Ovary (tissue), 9 donors: ENCODE results near the gene RAB34. TPM values are rescaled to one million over a fixed set of nuclear protein-coding genes. Genes with fewer than 3 reads are reported as not detected.

Experiments
- DNase-seq, 5 donors: peaks; one replicate each; pipeline ENCODE4 v3.0.0-alpha.2; 2019 to 2020
- H3K27ac ChIP-seq, 2 donors: fragments of 200-600 bp; one replicate each; pipeline versions ENCODE4 v1.5.1 to v1.8.0; 2019 to 2022
- H3K27me3 ChIP-seq: fragments of 200-600 bp; one replicate; pipeline ENCODE4 v1.8.0; 2022
- H3K36me3 ChIP-seq: fragments of 200-600 bp; sonication (generic); one replicate; pipeline ENCODE4 v1.5.1; 2019
- H3K4me1 ChIP-seq: one replicate; pipeline ENCODE4 v1.8.1; 2013; ENCODE audit warnings: mild to moderate bottlenecking, moderate library complexity; ENCODE audit not compliant: insufficient read depth
- H3K4me3 ChIP-seq: fragments of 200-600 bp; sonication (generic); one replicate; pipeline ENCODE4 v1.5.1; 2017
- H3K9me3 ChIP-seq, 2 donors: fragments of 200-600 bp in 1 of 2; sonication (generic) in 1 of 2; one replicate each; pipeline versions ENCODE4 v1.5.1 to v1.8.1; 2013 to 2019; ENCODE audit warnings: mild to moderate bottlenecking in 1 of 2, moderate library complexity in 1 of 2
- EP300 ChIP-seq: sonication (generic); formaldehyde crosslinking; IDR thresholded peaks from one replicate; pipeline ENCODE4 v1.6.1; 2017; ENCODE audit warnings: antibody characterized with exemption
- POLR2A ChIP-seq: fragments of 450-650 bp; IDR thresholded peaks from one replicate; pipeline ENCODE4 v1.6.1; 2017; ENCODE audit warnings: antibody characterized with exemption, mild to moderate bottlenecking, moderate library complexity
- WGBS, 3 donors: extraction: QIAGEN DNeasy Blood & Tissue Kit in 1 of 3; methylation state at CpG; one replicate each; pipeline versions ENCODE4 v1.1.5 to v1.1.7; 2013 to 2017; 5-methylcytosine and 5-hydroxymethylcytosine counted together
- intact Hi-C, 4 donors: fragments of 100-400 bp; cut with DNase I; formaldehyde crosslinking; loops; one replicate each; pipeline versions ENCODE4 v1.11.0 to v1.15.1; 2022 to 2023
- polyA plus RNA-seq, 2 donors: library from polyadenylated mRNA; stranded (reverse); fragments of 200-250 nt in 1 of 2; fragments of 350-450 nt in 1 of 2; fragmentation: Illumina TruSeq in 1 of 2; extraction: RNeasy Lipid Tissue Mini Kit (QIAGEN cat#74804) in 1 of 2; gene quantifications; one replicate each; pipeline ENCODE4 v1.2.3, GENCODE V29; 2013 to 2014
- total RNA-seq, 7 donors: library from RNA; depleted of rRNA in 2 of 7; stranded (reverse); fragments of >200 nt in 2 of 7; fragmentation: NEBNext Ultra II Directional in 3 of 7; extraction: Animal tissue kit (Norgen Biotek cat#: 25700) in 3 of 7; gene quantifications; one replicate each; pipeline versions ENCODE4 v1.1.0 to v1.2.4, GENCODE V29; 2016 to 2023
- TF ChIP-seq, protein P1 (sequence below), 3 donors: fragments of 450-650 bp in 2 of 3; fragments of 200-600 bp in 1 of 3; IDR thresholded peaks; one replicate each; pipeline versions ENCODE4 v1.5.1 to v1.8.0; 2016 to 2022; ENCODE audit warnings: antibody characterized with exemption in 3 of 3, mild to moderate bottlenecking in 1 of 3
- donor health status: DM: no; HTN: no; CAD: no; lungs with moderate emphysema.
- donor health status: DM: no; HTN: no; CAD: no.
- donor health status: Bipolar disorder and iron deficiency.
- donor health status: DM: yes; HTN: yes; CAD: no.
- donor health status: DM: no; HTN: no; CAD: no.
- donor health status: DM: yes; HTN: yes; CAD: no.

Gene RAB34
- total and polyA plus RNA-seq, 9 donors = 149 to 222 (median 196) TPM

DNA sequence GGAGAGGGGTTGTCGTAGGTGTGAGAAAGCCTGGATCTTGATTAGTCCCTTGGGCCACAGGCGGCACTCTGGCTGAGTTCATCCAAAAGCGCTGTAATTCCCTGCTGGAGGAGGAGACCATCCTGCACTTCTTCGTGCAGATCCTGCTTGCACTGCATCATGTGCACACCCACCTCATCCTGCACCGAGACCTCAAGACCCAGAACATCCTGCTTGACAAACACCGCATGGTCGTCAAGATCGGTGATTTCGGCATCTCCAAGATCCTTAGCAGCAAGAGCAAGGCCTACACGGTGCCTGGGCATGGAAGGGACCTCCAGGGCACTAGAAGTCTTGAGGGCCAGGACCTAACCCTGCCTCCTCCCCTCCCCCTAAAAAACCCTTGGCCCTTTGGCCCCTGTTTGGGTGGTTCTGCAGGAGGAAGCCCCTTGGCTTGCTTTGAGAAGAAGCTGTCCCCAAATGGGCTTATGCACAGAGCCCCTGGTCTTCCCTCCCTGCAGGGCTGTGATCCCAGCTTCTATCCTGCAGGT, 17.1 kb upstream of the RAB34 start:
- 86 to 95% (median 90%) methylated on average over 10 of the region's 10 CpGs for WGBS, 3 donors
- no peak for TF ChIP-seq EP300
- TF ChIP-seq, protein P1, sequence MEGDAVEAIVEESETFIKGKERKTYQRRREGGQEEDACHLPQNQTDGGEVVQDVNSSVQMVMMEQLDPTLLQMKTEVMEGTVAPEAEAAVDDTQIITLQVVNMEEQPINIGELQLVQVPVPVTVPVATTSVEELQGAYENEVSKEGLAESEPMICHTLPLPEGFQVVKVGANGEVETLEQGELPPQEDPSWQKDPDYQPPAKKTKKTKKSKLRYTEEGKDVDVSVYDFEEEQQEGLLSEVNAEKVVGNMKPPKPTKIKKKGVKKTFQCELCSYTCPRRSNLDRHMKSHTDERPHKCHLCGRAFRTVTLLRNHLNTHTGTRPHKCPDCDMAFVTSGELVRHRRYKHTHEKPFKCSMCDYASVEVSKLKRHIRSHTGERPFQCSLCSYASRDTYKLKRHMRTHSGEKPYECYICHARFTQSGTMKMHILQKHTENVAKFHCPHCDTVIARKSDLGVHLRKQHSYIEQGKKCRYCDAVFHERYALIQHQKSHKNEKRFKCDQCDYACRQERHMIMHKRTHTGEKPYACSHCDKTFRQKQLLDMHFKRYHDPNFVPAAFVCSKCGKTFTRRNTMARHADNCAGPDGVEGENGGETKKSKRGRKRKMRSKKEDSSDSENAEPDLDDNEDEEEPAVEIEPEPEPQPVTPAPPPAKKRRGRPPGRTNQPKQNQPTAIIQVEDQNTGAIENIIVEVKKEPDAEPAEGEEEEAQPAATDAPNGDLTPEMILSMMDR (IDR thresholded peaks at IDR 0.05) = no peak
- no peak for TF ChIP-seq POLR2A
- Histone ChIP-seq H3K36me3 (no peaks in the 10 kb centered on the region), H3K4me1 (no peaks in the 10 kb centered on the region), H3K4me3 (no peak overlapping the region), H3K27ac (no peak overlapping the region), H3K9me3 (no peaks in the 10 kb centered on the region), H3K27me3 (no peaks in the 10 kb centered on the region)
- no peak for DNase-seq
- intact Hi-C loops = no loop called here

DNA sequence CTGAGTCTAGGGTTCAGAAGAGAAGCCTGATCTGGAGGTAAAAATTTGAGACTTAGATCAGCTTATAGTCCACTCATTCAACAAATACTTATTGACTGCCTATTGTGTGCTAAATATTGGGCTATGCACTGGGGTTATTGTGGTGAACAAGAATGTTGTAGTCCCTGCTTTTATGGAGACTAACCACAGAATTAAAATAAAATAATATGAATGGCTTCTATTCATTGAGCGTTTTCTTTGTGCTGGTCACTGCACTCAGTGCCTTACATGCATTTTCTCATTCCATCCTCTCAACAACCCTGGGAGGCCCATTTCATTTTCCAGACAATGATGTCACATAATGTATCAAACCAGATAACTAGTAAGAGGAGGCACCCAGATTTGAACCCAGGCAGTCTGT, 15.7 kb upstream of the RAB34 start:
- no peak overlapping the region for H3K4me3 ChIP-seq
- H3K27ac ChIP-seq = no peak overlapping the region
- intact Hi-C loops = loop anchor here in 1 of 4 donors (1.0 kb wide), 1 partner anchor 28 kb away; no protein-coding TSS in a partner anchor
- H3K4me1 ChIP-seq = no peaks in the 10 kb centered on the region
- no peak for TF ChIP-seq POLR2A
- no peak for TF ChIP-seq EP300
- TF ChIP-seq, protein P1 (IDR thresholded peaks at IDR 0.05) = no peak
- H3K9me3 ChIP-seq = no peaks in the 10 kb centered on the region
- no peaks in the 10 kb centered on the region for H3K27me3 ChIP-seq
- DNase-seq = no peak
- H3K36me3 ChIP-seq = no peaks in the 10 kb centered on the region
- 82 to 95% (median 95%) methylated on average over 1 of the region's 1 CpG for WGBS, 3 donors

DNA sequence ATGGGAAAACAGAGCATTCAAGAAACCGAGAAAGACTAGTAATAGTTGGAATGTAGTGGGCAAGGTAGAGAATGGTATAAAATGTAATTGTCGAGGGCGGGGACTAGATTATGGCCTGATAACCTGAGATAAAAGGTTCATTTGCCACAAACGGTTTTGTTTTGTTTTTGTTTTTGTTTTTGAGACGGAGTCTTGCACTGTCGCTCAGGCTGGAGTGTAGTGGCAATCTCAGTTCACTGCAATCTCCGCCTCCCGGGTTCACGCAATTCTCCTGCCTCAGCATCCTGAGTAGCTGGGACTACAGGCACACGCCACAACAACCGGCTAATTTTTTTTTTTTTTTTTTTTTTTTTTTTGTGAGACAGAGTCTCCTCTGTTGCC, 12.3 kb upstream of the RAB34 start:
- TF ChIP-seq, protein P1 (IDR thresholded peaks at IDR 0.05) = no peak
- TF ChIP-seq EP300 (no peak), POLR2A (no peak)
- Histone ChIP-seq H3K36me3 (no peaks in the 10 kb centered on the region), H3K27ac (no peak overlapping the region), H3K4me3 (no peak overlapping the region), H3K9me3 (no peaks in the 10 kb centered on the region), H3K4me1 (peaks cover 5% of the 10 kb centered on the region), H3K27me3 (no peaks in the 10 kb centered on the region)
- WGBS, 3 donors = 82 to 85% (median 84%) methylated on average over 11 of the region's 11 CpGs
- intact Hi-C loops = loop anchor here in 2 of 4 donors (2.0 to 10.0 kb wide), 2 partner anchors 15 to 165 kb away; partner anchors contain the start of genes TRAF4 (in 2 of the 2) and FLOT2 (in 1 of the 2)
- no peak for DNase-seq

DNA sequence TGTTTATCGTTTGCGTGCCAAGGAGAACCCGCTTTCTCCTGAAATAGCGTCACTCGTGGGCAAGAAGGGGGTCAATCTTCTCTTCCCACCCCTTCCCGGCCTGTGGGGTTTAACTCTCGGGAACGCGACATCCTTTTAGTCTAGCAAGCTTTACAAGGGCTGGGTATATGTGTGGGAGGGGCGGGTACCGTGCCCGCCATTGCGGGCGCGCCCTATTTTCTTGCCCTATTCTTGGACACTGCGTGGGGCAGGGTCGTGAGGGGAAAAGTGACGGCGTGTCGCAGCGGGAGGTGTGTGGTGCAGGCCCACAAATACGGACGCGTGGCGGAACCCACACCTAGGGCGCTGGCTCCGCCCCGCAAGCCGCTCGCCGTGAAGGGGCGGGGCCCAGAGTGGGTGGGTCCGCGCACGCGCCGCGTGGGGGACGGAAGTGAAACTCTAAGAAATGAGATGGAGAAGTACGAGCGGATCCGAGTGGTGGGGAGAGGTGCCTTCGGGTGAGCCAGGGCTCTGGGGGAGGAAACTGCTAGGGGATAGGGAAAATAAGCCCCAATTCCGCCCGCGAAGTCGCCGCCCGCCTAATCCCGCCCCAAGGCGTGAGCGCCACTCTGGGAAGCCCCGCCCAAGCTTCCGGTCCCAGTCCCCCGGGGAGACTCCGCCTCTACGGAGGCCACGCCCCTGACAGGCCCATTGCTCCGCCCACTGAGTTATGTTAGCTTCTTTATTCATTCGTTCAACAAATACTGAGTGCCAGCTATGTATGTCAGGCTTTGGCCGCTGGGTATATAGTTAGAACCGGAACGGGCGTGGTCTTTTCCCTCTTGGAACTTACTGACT, 10.9 kb upstream of the RAB34 start, which contains the start of gene NEK8:
NEK8 (plus strand) TSS at position 425 of the 837 bp plus-strand sequence; CDS start at position 451, 26 bp downstream.
- Histone ChIP-seq H3K4me1 (peaks cover 5% of the 10 kb centered on the region), H3K9me3 (no peaks in the 10 kb centered on the region), H3K4me3 (peak within 1 kb of the TSS; percentile 86), H3K27me3 (no peaks in the 10 kb centered on the region), H3K36me3 (no peaks in the 10 kb centered on the region), H3K27ac (peak within 1 kb of the TSS; percentile 89 to 95)
- TF ChIP-seq, protein P1 (IDR thresholded peaks at IDR 0.05) = no peak
- TF ChIP-seq POLR2A = peak; percentile 75
- TF ChIP-seq EP300 = peak; percentile 6
- intact Hi-C loops = loop anchor here in 2 of 4 donors (2.0 to 10.0 kb wide), 2 partner anchors 16 to 166 kb away; partner anchors contain the start of genes TRAF4 (in 2 of the 2) and FLOT2 (in 1 of the 2)
- peak; percentile 94 to 98 (median 97) for DNase-seq
- 1% methylated on average over 63 to 64 of the region's 64 CpGs for WGBS, 3 donors
